K562 (cell line): Measurements from ENCODE around the gene MAP3K12. TPM values are rescaled to one million over a fixed set of nuclear protein-coding genes. Genes with fewer than 3 reads are reported as not detected.

Experiments used
- ATAC-seq: fragments of 200-7000 bp; cut with Tn5 transposase; 3 replicates; pipeline ENCODE4 v1.9.1; 2020; ENCODE audit warnings: moderate library complexity
- BruUV-seq: library from RNA; stranded (reverse); fragments of 400-500 nt; replicated peaks from 2 replicates; lab custom pipeline; 2021; lab: Mats Ljungman, UMichigan
- CTCF ChIA-PET: fragments of 300-600 bp; formaldehyde crosslinking; extraction: SDS; loops from one replicate; lab custom pipeline; 2021; ENCODE audit warnings: low intra/inter-chr PET ratio; lab: Yijun Ruan, JAX
- POLR2A ChIA-PET: fragments of 300-600, 350-650 bp; sonication (Branson Sonifier 250); formaldehyde crosslinking; extraction: SDS; loops from one replicate; lab custom pipeline; 2021; ENCODE audit warnings: antibody characterized with exemption, inconsistent platforms; lab: Yijun Ruan, JAX
- DNase-seq, 4 experiments: peaks; one replicate each; pipeline versions ENCODE4 v3.0.0 to v3.0.0-alpha.2; 2011 to 2018; ENCODE audit warnings: low spot score in 3 of 4, mixed read lengths in 3 of 4; ENCODE audit errors: extremely low read depth in 1 of 4
- FAIRE-seq: peaks from 2 replicates; lab custom pipeline; 2011; peaks lifted over from hg19 to GRCh38; lab: Jason Lieb, UNC
- H2AFZ ChIP-seq: 2 replicates; pipeline ENCODE4 v1.6.0; 2011; ENCODE audit warnings: low read depth, low read length, control low read depth, inconsistent platforms
- H3K27ac ChIP-seq: fragments of 200-600 bp; 3 replicates; pipeline ENCODE4 v1.8.0; 2011; ENCODE audit warnings: low read depth, mild to moderate bottlenecking, control low read depth, inconsistent platforms, low read length, moderate library complexity, mixed read lengths; ENCODE audit errors: extremely low read depth
- H3K27me3 ChIP-seq, 2 experiments: fragments of 300-600 bp in 1 of 2; 2 replicates in 1 of 2; 3 replicates in 1 of 2; pipeline versions ENCODE4 v1.6.0 to v1.8.0; 2011; ENCODE audit warnings: inconsistent platforms in 2 of 2, low read length in 2 of 2, mild to moderate bottlenecking in 1 of 2, mixed read lengths in 1 of 2, moderate library complexity in 1 of 2; ENCODE audit not compliant: control insufficient read depth in 2 of 2, insufficient read depth in 2 of 2
- H3K36me3 ChIP-seq: fragments of 300-600 bp; 3 replicates; pipeline ENCODE4 v1.8.0; 2011; ENCODE audit warnings: mild to moderate bottlenecking, low read length, inconsistent platforms; ENCODE audit not compliant: control insufficient read depth, insufficient read depth
- H3K4me1 ChIP-seq, 2 experiments: fragments of 200-600 bp in 1 of 2; replicated peaks in 1 of 2; 2 replicates in 1 of 2; 3 replicates in 1 of 2; pipeline versions ENCODE4 v1.5.1 to v1.8.0; 2011; ENCODE audit warnings: inconsistent platforms in 2 of 2, low read length in 2 of 2, mild to moderate bottlenecking in 1 of 2, mixed read lengths in 1 of 2, moderate library complexity in 1 of 2; ENCODE audit not compliant: control insufficient read depth in 2 of 2, insufficient read depth in 2 of 2
- H3K4me2 ChIP-seq: 2 replicates; pipeline ENCODE4 v1.6.1; 2011; ENCODE audit warnings: low read length, control low read depth, inconsistent platforms, mixed read lengths; ENCODE audit not compliant: insufficient read depth
- H3K4me3 ChIP-seq: fragments of 200-600 bp; sonication (generic), shearing (Covaris generic); 2 replicates; pipeline ENCODE4 v1.5.1; 2016; ENCODE audit warnings: control low read depth, inconsistent platforms
- H3K79me2 ChIP-seq: fragments of 200-600 bp; 3 replicates; pipeline ENCODE4 v1.8.0; 2011; ENCODE audit warnings: low read length, inconsistent platforms; ENCODE audit not compliant: control insufficient read depth, insufficient read depth
- H3K9ac ChIP-seq, 2 experiments: 2 replicates each; pipeline versions ENCODE4 v1.6.0 to v1.6.1; 2011; ENCODE audit warnings: low read depth in 2 of 2, low read length in 2 of 2, control low read depth in 1 of 2, inconsistent platforms in 1 of 2, mild to moderate bottlenecking in 1 of 2, mixed read lengths in 1 of 2; ENCODE audit not compliant: insufficient read depth in 1 of 2
- H3K9me1 ChIP-seq: one replicate; pipeline ENCODE4 v1.6.0; 2011; ENCODE audit warnings: inconsistent platforms, mild to moderate bottlenecking, low read length, moderate library complexity; ENCODE audit not compliant: control insufficient read depth, insufficient read depth
- H3K9me3 ChIP-seq: replicated peaks from 2 replicates; pipeline ENCODE4 v1.5.1; 2011; ENCODE audit warnings: low read depth, low read length, inconsistent platforms; ENCODE audit not compliant: control insufficient read depth, insufficient read depth
- H4K20me1 ChIP-seq: replicated peaks from 2 replicates; pipeline ENCODE4 v1.6.1; 2011; ENCODE audit warnings: low read length, inconsistent platforms, mixed read lengths; ENCODE audit not compliant: control insufficient read depth, insufficient read depth
- FOXK1 ChIP-seq: sonication (generic); formaldehyde crosslinking; IDR thresholded peaks from 2 replicates; pipeline ENCODE4 v1.8.0; 2022; ENCODE audit warnings: missing genetic modification reagents, mild to moderate bottlenecking, borderline replicate concordance
- HNRNPH1 ChIP-seq: fragments of 200-400 bp; formaldehyde crosslinking; optimal IDR thresholded peaks from 2 replicates; pipeline ENCODE3; 2017; ENCODE audit warnings: low read depth, mild to moderate bottlenecking, low read length, moderate library complexity
- KDM2B ChIP-seq: fragments of 250-450 bp; sonication (Bioruptor Pico); IDR thresholded peaks from 2 replicates; pipeline ENCODE4 v1.8.0; 2021; ENCODE audit warnings: mild to moderate bottlenecking, moderate library complexity
- NELFE ChIP-seq: IDR thresholded peaks from 2 replicates; pipeline ENCODE4 v1.6.1; 2011; ENCODE audit warnings: mild to moderate bottlenecking; ENCODE audit not compliant: insufficient read depth, insufficient read length
- NR0B1 ChIP-seq: fragments of 450-650 bp; IDR thresholded peaks from one replicate; pipeline ENCODE4 v1.6.1; 2018; ENCODE audit warnings: mild to moderate bottlenecking, moderate library complexity; ENCODE audit not compliant: partially characterized antibody
- POLR2A ChIP-seq: fragments of 450-650 bp; conservative IDR thresholded peaks from 2 replicates; pipeline ENCODE4 v1.6.1; 2016
- POLR2AphosphoS5 ChIP-seq: IDR thresholded peaks from 2 replicates; pipeline ENCODE4 v1.6.1; 2011; ENCODE audit warnings: mild to moderate bottlenecking, low read depth, low read length, moderate library complexity; ENCODE audit not compliant: control insufficient read depth, insufficient read depth
- RBFOX2 ChIP-seq: fragments of 200-400 bp; formaldehyde crosslinking; IDR thresholded peaks from 2 replicates; pipeline ENCODE4 v1.6.1; 2017; ENCODE audit warnings: low read depth, mild to moderate bottlenecking, low read length, moderate library complexity
- ZNF24 ChIP-seq: fragments of 450-650 bp; IDR thresholded peaks from 2 replicates; pipeline ENCODE4 v1.6.1; 2016
- WGBS: fragments of 100-300 bp; shearing (Covaris generic); methylation state at CpG from one replicate; pipeline ENCODE4 v1.1.6; 2016; ENCODE audit warnings: low coverage, mixed read lengths; ENCODE audit not compliant: insufficient coverage; ENCODE audit errors: missing lambda C conversion rate; 5-methylcytosine and 5-hydroxymethylcytosine counted together
- in situ Hi-C: fragments of 300-500 bp; cut with MboI; formaldehyde crosslinking; loops from 4 replicates; pipeline ENCODE4 v1.15.0; 2018; ENCODE audit warnings: inconsistent platforms, mixed read lengths
- intact Hi-C: fragments of 100-400 bp; cut with micrococcal nuclease; formaldehyde crosslinking; loops from 2 replicates; pipeline ENCODE4 v1.14.2; 2022
- polyA plus RNA-seq, 8 experiments: library from polyadenylated mRNA; depleted of rRNA in 4 of 8; stranded (reverse) in 5 of 8; unstranded in 3 of 8; fragments of >200 nt; fragmentation: Nextera tagmentation in 2 of 8; fragmentation: Illumina TruSeq in 1 of 8; extraction: Ambion mirVana in 2 of 8; extraction: Trizol in 1 of 8; gene quantifications; 2 replicates each; pipeline versions ENCODE4 v1.2.1 to v1.2.3, GENCODE V29; 2011 to 2014; ENCODE audit warnings: inconsistent platforms in 1 of 8, missing spikeins in 1 of 8
- total RNA-seq, 7 experiments: library from RNA; depleted of rRNA in 6 of 7; stranded (reverse); fragments of >200 nt in 6 of 7; fragmentation: Illumina TruSeq in 2 of 7; extraction: Trizol in 2 of 7; gene quantifications; 2 replicates each; pipeline versions ENCODE4 v1.2.1 to v1.2.3, GENCODE V29; 2011 to 2021; ENCODE audit warnings: low replicate concordance in 1 of 7
- TF ChIP-seq, protein P1 (sequence below): fragments of 450-650 bp; IDR thresholded peaks from 2 replicates; pipeline ENCODE4 v1.6.1; 2018; ENCODE audit not compliant: partially characterized antibody

Gene MAP3K12
- total and polyA plus RNA-seq, 9 of the 15 experiments (the other 6 are each of a cell fraction or from before 2014, with no cell fraction given): 0.10 to 2.4 (median 1.6) TPM

GRCh38 chr12:53468282-53468681 lies 31.0 kb downstream of the MAP3K12 start:
- peaks cover 19% of the 10 kb centered on the region for H4K20me1 ChIP-seq
- H3K9ac ChIP-seq: no peak overlapping the region
- no peaks in the 10 kb centered on the region for H3K9me3 ChIP-seq
- H3K4me3 ChIP-seq: no peak overlapping the region
- ATAC-seq (no peak), DNase-seq (no peak), FAIRE-seq (no peak)
- in situ Hi-C loops: no loop called here
- H3K79me2 ChIP-seq: peaks cover 75% of the 10 kb centered on the region
- no peaks in the 10 kb centered on the region for H3K27me3 ChIP-seq
- CTCF ChIA-PET: no interaction called here
- no peaks in the 10 kb centered on the region for H3K9me1 ChIP-seq
- no peak overlapping the region for H3K27ac ChIP-seq
- intact Hi-C loops: no loop called here
- no peak overlapping the region for H3K4me2 ChIP-seq
- 100% methylated on average over 1 of the region's 1 CpG for WGBS
- no peak overlapping the region for H2AFZ ChIP-seq
- H3K36me3 ChIP-seq: peaks cover 100% of the 10 kb centered on the region
- POLR2A ChIA-PET: interaction anchor here (1.0 to 8.8 kb wide), 7 partner anchors 6 to 33 kb away, joined by 4 to 99 read pairs (median 5); partner anchors contain the start of gene TARBP2
- H3K4me1 ChIP-seq: peaks cover 0 to 3% of the 10 kb centered on the region in 2 experiments; a peak in 2 of 5 replicates
- TF ChIP-seq, protein P1, sequence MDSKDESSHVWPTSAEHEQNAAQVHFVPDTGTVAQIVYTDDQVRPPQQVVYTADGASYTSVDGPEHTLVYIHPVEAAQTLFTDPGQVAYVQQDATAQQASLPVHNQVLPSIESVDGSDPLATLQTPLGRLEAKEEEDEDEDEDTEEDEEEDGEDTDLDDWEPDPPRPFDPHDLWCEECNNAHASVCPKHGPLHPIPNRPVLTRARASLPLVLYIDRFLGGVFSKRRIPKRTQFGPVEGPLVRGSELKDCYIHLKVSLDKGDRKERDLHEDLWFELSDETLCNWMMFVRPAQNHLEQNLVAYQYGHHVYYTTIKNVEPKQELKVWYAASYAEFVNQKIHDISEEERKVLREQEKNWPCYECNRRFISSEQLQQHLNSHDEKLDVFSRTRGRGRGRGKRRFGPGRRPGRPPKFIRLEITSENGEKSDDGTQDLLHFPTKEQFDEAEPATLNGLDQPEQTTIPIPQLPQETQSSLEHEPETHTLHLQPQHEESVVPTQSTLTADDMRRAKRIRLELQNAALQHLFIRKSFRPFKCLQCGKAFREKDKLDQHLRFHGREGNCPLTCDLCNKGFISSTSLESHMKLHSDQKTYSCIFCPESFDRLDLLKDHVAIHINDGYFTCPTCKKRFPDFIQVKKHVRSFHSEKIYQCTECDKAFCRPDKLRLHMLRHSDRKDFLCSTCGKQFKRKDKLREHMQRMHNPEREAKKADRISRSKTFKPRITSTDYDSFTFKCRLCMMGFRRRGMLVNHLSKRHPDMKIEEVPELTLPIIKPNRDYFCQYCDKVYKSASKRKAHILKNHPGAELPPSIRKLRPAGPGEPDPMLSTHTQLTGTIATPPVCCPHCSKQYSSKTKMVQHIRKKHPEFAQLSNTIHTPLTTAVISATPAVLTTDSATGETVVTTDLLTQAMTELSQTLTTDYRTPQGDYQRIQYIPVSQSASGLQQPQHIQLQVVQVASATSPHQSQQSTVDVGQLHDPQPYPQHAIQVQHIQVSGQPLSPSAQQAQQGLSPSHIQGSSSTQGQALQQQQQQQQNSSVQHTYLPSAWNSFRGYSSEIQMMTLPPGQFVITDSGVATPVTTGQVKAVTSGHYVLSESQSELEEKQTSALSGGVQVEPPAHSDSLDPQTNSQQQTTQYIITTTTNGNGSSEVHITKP: peak; percentile 85
- TF ChIP-seq FOXK1 (CRISPR knock-in tag) (no peak), KDM2B (CRISPR knock-in tag) (no peak), HNRNPH1 (no peak), POLR2A (peak; percentile 62; the same call in 1 of the 2 replicates), NELFE (no peak), POLR2AphosphoS5 (peak; percentile 41), ZNF24 (no peak), RBFOX2 (0 out of 2 replicates have a peak, but pooled peaks have one; percentile 20), NR0B1 (no peak)
- BruUV-seq: no TSS peak
